Right ventricle myocardium inferior (tissue), 1 donor: ENCODE results near the gene CRHR1. TPM values are rescaled to one million over a fixed set of nuclear protein-coding genes. Genes with fewer than 3 reads are reported as not detected.
"Not testable (repeated sequence)": the region's sequence is repeated elsewhere in the genome, so short reads cannot be mapped to it uniquely, and the experiment has no call there.

Experiments
- ATAC-seq: fragments of 200-7000 bp; cut with Tn5 transposase; one replicate; pipeline ENCODE4 v1.9.1; 2020; ENCODE audit warnings: mild to moderate bottlenecking, moderate library complexity
- DNase-seq: peaks from one replicate; pipeline ENCODE4 v3.0.0; 2021; ENCODE audit errors: missing footprints
- intact Hi-C: fragments of 100-400 bp; cut with DNase I; formaldehyde crosslinking; loops from one replicate; pipeline ENCODE4 v1.11.0; 2022
- long read RNA-seq: library from polyadenylated mRNA; unstranded; transcript quantifications from one replicate; pipeline ENCODE4 v2.0.0, GENCODE V29; 2021
- total RNA-seq: library from RNA; stranded (reverse); fragmentation: NEBNext Ultra II Directional; extraction: Animal tissue kit (Norgen Biotek cat#: 25700); gene quantifications from one replicate; pipeline ENCODE4 v1.2.1, GENCODE V29; 2021
- donor health status: DM: no; HTN: yes; CAD: no; lungs with severe emphysema.

The CRHR1 gene
- total RNA-seq: not detected
- long read RNA-seq: 0 reads

DNA sequence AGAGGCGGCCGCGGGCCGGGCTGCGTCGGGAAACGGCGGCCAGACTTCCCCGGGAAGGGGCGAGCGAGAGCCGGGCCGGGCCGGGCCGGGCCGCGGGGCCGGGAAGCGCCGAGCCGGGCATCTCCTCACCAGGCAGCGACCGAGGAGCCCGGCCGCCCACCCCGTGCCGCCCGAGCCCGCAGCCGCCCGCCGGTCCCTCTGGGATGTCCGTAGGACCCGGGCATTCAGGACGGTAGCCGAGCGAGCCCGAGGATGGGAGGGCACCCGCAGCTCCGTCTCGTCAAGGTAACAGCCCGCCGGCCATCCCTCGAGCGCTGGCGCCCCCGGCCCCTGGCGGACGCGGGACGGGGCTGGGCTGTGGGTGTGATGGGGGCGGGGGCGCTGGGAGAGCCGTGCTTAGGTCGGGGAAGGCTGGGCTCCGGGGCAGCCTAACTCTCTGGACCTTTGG lies at the start of gene CRHR1:
CRHR1 (plus strand) TSS at position 28 of the 448 bp plus-strand sequence; CDS start at position 253, 225 bp downstream.
- intact Hi-C loops: no loop called here
- ATAC-seq (no peak), DNase-seq (no peak)

DNA sequence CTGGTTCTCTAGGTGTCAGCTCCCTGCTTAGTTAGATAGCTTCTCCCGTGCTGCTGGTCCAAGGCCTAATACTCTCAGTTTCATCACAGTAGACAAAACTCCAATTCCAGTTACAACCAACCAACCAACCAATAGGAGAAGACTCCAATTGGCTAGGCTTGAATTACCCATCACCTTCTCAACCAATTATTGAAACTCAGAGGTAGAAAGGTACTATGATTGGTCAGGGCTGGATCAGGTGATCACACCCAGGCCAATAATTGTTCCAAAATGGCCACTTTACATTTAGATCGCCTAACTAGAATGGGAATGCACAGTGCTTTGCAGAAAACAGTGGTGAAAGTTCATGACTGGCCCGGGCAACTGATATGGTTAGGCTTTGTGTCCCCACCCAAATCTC lies 49.5 kb upstream of the CRHR1 start:
- ATAC-seq (no peak), DNase-seq (no peak)
- intact Hi-C loops: no loop called here

DNA sequence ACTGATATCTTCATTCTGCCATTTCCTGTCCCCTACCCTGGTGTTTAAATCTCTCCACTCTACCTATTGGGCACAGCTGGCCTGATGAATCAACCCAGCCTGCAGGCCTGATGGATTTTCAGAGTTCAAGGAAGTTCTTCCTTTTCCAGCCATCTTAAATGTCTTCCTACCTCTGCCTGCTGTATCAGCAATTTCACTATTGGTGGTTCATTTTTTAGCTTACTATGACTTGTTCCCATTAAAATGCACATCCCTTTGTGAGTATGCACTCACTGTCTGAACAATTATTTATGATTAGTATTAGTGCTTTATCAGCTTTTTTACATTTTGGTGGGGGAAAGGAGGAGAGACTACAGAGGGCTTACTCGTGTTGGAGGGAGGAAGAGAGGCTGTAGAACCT lies 48.6 kb upstream of the CRHR1 start:
- no peak for ATAC-seq
- no peak for DNase-seq
- intact Hi-C loops: no loop called here

DNA sequence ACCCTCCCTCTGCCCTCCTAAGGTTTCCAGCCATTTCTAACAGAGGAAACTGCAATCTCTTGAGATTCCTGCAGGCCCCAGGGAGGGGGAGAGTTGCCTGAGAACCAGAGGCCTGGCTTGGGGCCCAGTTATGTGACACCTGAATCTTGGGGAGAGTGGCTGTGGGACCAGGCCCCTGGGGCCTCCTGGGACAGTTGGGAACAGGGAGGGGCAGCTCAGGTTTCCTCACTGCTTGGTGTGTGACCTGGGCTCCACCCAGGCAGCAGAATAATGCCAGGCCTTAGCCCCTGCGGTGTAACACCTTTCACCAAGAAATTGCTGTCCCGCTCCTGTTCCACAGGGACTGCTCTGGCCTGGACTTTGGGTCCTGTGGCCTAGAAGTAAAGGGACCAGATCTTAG lies 44.3 kb upstream of the CRHR1 start:
- intact Hi-C loops: no loop called here
- no peak for ATAC-seq
- no peak for DNase-seq

DNA sequence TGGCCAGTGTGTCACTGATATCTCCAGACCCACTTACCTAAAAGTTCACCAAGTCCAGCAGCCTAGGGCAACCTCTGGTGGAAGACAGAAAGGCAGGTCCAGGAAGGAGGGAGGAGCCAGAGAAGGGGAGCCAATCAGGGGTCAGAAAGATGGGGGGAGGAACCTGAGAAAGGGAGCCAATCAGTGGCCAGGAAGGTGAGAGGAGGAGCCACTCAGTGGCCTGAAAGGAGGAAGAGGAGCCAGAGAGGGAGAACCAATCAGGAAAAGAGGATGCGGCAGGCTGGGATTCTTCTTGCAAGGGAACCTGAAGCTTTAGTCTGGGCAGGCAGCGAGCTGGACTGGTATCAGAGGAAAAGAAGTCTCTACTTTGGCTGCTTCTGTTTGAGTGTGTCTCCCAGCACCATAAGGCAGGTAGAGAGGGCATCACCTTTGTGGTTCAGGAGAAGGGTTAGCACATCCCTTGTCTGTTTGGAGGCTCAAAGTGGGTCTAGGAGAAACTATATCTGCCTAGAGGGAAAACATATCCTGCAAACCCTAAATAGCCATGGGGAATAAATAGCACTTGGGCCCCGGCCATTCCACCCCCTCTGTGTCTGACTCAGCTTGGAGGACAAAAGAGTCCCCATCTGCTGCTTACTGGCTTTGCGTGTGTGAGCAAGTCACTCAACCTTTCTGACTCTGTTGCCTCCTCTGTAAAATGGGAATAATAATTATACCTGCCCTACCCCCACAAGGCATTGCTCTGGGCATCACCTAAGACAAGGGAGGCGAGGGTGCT lies 43.4 kb upstream of the CRHR1 start:
- no peak for DNase-seq
- intact Hi-C loops: no loop called here
- peak; percentile 76 for ATAC-seq

DNA sequence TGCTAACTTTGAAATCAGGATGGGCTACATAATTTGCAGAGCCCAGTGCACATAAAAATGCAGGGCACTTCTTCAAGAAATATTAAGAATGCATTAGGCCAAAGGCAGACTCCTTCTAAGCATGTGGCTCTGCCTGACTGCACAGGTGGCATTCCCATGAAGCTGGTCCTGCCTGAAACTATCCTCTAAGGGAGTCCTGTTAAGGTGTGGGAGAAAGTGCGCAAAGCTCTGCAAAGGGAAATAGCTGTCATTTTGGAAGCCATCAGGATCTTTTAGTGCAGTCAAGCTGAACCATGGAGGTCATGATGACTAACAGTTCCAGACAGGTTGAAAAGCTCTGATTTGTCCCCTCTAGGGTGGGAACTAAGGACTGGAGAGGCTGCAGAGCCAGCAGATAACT lies 41.9 kb upstream of the CRHR1 start:
- ATAC-seq: no peak
- no peak for DNase-seq
- intact Hi-C loops: no loop called here

DNA sequence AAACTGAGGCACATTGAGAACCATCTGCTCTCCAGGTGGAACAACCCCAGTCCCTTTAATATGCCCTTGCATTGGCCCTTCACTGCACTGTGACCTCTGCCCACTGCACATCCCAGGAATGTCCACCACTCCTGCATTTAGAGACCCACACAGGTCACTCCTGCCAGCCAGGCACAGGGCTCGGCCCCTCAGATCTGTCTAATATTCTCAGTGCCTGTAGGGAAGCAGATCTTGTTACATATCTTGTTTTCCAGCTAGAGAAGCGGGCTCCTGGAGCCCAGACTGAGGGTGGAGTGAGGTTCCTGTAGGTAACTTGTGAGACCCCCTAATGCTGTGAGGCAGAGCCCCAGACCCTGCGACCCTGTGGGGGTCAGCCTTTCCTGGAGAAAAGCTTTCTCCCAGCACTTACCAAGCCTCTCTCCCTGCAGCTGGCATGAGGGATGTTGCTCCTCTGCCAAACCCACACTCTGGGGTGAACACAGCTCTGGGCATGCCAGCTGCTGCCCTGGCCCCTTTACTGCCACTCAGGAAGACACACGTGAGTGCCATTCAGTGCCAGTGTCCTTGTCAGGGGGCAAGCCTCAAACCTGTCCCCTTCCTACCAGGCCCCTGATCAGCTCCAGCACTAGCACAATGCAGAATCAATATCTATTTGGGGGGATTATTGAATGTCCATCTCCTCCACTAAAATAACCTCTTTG lies 40.3 kb upstream of the CRHR1 start:
- no peak for DNase-seq
- ATAC-seq: peak; percentile 43
- intact Hi-C loops: no loop called here

DNA sequence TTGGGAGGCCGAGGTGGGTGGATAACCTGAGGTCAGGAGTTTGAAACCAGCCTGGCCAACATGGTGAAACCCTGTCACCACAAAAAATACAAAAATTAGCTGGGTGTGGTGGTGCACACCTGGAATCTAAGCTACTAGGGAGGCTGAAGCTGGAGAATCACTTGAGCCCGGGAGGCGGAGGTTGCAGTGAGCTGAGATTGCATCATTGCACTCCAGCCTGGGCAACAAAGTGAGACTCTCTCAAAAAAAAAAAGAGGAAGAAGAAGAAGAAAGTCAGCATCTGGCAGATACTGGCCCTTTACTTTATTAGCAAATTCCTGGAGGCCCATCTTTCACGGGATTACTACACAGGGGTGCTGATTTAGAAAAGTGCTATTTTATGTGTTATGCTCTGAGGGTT lies 39.3 kb upstream of the CRHR1 start:
- DNase-seq, ATAC-seq, intact Hi-C loops: not testable (repeated sequence)

DNA sequence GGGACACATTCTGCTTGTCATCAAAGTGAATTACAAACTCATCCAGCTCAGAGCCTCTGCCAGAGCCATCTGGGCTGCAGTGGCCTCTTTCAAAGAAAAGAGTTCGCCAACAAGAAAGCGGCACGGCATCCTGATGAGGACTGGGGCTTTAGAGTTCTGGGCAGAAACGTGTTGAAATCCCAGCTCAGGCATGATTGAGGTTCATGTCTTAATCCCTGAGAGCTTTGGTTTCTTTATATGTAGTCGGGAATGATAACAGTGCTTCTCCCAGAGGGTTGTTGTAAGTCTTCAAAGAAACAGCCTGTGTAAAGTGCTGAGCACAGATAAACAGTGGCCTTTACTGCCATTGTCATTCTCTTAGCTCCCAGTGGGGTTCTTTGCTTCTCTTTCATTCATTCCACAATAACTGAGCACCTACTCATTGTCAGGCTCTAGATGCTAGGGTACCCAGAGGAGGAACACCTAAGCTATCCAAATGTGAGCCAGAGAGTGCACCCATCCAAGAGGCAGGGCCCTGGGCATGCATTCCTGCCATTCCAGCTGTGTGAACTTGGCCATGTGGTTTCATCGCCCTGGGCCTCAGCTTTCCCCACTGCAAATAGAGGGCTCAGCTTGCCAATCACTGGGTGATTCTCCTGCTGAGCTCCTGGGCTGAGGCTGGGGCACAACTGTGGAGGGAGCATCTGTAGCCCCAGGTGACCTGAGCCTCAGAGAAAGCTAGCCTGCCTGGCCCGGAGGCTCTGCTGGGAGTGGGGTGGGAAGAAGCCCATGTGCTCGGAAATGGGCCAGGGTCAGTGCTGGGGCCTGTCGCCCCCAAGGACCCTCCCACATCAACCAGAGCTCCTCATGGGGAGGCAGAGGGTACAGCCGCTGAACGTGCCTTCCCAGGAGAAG lies 38.3 kb upstream of the CRHR1 start:
- DNase-seq (no peak), ATAC-seq (no peak)
- intact Hi-C loops: no loop called here

DNA sequence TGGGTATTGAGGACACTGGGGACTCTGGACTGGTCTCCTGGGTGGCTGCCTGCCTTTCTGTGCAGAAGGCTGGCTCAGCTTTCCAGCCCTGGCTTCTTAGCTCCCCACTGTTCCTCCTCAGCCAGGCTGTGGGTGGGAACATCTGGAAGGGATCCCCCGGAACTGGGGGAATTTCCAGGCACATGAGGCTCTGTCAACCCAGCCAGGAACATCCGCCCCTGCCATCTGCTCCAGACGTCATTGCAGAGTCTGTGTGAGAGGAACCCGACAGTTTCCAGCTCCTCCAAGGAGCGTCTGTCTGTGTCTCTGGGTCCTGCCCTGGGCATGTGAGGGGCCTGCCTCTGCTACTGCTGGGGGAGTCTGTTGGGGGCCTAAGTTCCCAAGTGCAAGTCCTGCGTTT lies 36.2 kb upstream of the CRHR1 start:
- intact Hi-C loops: no loop called here

DNA sequence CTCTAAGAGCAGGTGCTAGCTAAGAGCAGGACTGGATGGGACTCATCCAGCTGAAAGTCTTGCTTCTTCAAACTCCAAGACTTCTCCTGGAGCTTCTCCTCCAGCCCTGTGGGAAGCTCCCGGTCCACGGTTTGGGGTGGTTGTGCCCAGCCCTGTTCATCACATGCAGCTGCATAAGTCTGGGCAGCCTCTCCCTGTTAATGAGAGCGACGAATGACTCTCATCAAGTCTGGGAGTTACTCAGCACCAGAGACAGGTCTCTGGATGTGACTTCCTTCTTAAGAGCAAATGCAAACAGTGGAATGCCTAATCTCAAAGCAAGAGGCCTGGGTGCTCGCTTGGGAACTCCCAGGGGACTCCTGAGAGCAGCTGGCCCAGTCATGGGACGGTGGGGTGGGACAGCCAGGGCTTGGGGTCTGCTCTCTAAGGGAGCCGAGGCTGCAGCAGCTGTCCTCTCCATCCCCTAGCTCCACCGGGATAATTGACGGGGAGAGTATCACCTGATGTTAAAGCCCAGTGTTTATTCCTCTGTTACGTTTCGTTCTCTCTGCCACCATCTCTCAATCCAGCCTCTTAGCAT lies 35.3 kb upstream of the CRHR1 start:
- ATAC-seq (no peak), DNase-seq (no peak)
- intact Hi-C loops: no loop called here

More for the DNA sequence above, 36.2 kb upstream of the CRHR1 start:
- DNase-seq (no peak), ATAC-seq (no peak)

DNA sequence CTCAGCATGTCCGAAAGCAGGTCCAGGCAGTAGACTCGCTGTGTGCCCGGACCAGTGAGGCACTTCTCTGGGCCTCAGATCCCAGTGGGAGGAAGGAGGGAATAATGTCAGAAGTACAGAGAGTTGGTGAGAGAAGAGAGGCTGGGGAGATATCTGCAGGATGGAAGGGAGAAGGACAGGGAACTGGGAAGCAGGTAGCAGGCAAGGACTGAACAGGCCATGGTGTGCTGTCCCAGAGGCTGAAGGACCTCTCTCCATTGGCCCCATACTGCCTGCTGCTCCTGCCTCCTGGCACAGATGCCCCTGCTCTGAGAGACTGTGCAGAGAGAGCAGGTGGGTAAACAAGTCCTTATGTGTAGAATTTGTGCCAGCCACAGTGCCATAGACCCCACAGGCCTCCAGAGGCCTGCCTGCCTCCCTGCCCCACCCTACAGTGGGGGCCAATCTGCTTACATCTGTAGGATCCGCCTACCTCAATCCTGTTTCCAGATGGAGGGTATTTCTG lies 34.2 kb upstream of the CRHR1 start:
- intact Hi-C loops: no loop called here
- DNase-seq: no peak
- ATAC-seq: no peak

DNA sequence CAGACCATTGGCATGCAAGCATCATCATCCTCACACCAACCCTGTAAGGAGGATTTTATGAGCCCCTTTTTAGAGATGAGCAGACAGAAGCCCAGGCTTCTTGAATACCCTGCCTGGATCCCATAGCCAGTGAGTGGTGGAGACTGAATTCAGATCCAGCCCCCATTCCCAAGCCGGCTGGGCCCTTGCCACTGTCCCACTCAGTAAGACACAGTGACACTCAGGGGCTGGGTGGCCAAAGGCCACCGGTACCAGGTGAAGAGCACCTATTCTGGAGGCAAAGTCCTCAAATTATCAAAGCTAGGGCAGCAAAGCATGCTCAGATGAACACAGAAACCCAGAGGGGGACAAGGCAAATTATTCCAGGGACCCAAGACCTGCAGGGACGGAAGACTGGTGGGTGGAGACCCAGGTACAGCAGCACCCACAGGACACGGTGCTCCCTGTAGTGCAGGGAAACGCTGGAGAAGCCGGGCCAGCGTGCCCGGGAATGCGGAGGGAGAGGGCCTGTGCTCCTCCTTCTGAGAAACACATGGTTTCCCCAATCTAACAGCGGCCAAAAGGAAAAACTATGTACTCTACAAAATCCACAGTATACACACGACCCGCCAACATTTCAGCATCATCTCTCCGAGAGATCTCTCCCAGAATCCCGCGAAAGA lies 33.2 kb upstream of the CRHR1 start:
- intact Hi-C loops: no loop called here
- ATAC-seq (no peak), DNase-seq (no peak)

DNA sequence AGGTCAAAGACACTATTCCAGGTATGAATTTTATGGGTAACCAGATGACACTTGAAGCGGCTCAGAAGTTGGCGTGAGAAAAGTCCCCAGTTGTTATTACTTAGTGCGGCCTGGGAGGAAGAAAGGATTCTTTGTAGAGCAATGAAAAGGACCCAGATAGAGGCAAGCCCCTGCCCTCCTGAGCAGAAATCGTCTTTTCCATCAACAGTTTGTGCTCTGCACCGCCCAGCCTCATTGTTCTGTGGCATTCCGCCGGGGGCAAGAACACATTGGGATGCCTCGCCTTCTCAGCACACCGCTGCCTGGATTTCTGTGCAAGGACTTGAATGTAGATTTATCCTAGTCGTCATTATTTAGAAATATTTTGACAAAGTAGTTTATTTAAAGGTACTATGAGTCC lies 32.7 kb upstream of the CRHR1 start:
- ATAC-seq (no peak), DNase-seq (no peak)
- intact Hi-C loops: no loop called here

DNA sequence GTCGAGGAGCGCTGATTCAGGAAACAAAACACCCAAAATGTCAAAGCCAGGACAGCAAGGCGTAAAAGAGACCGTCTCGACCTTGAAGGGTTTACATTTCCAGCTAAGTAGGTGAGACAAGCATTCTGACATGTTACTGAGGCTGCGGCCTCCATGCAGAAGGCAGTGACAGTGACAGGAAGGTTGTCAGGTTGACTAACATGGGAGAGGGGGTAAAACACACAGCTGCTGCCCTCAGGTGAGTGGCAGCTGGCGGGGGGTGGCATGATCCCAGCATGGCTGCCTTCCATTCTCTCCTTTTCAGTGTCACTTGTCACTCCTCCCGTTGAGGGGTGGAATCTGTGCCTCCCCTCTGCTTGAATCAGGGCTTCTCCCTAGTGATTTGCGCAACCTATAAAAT lies 31.9 kb upstream of the CRHR1 start:
- no peak for ATAC-seq
- intact Hi-C loops: no loop called here
- no peak for DNase-seq

DNA sequence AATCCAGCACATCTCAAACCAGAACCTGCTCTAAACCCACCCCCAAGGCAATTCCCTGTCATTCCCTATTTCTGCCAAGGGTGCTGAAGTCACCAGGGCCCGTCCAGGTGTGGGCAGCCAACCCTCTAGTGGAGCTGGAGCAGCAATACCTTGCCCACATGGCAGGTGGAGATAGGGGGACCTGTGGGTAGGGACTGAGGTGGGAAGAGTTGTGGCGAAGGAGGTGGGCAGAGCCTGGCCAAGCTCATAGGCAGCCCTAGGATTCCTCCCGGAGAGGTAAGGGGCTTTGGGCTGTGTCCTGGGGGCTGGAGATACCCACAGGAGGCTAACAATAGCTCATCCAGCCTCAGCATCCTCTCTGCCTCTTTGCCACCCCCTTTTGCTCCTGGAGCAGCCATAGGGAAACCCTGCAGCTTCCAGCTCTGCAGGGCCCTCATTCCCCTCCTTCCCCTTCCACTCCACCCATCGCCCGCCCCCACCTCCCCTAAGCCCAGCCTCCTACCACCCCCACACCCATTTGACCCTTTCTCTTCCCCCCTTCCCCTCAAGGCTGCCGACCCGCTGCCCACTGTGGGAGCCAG lies 30.4 kb upstream of the CRHR1 start:
- no peak for DNase-seq
- no peak for ATAC-seq
- intact Hi-C loops: no loop called here

DNA sequence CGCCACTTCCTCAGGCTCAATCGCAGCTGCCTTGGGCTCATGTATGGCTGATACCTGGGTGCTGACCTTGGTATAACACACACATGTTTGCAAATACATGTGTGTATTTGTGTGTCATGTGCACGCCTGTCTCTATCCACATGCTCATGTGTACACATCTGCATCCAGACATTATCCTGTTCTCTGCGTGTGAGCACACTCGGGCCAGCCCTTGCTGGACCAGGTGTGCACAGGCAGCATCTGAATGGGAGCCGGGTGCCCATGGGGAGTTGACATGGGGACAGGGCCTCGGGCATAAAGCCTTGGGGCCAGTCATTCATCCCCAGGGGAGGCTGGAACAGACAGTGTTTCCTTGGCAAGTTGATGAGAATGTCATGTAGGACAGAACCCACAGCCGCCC lies 29.1 kb upstream of the CRHR1 start:
- no peak for DNase-seq
- ATAC-seq: no peak
- intact Hi-C loops: no loop called here
